ENCODE measurements around the gene MATN4. TPM values are rescaled to one million over a fixed set of nuclear protein-coding genes. Genes with fewer than 3 reads are reported as not detected.

MATN4 gene
- total and polyA plus RNA-seq, 2 of the 13 experiments (the other 11 are each of a cell fraction or from before 2014, with no cell fraction given): not detected

GRCh38 chr20:45338121-45339030 lies 30.3 kb upstream of the MATN4 start (continued):
- TF ChIP-seq TFDP1 (CRISPR knock-in tag; IDR thresholded peaks at IDR 0.05; ENCODE audit: borderline replicate concordance) (peak; percentile 30; the same call in 1 of the 2 replicates), FOXA3 (CRISPR knock-in tag; IDR thresholded peaks at IDR 0.05) (peak; percentile 87), MTERF4 (CRISPR knock-in tag; IDR thresholded peaks at IDR 0.05) (no peak), BCL3 (CRISPR knock-in tag; IDR thresholded peaks at IDR 0.05) (0 out of 2 replicates have a peak, but pooled peaks have one; percentile 75), POLR2AphosphoS2 (IDR thresholded peaks at IDR 0.05; ENCODE audit: low read depth, low read length) (no peak), CCAR2 (optimal IDR thresholded peaks at IDR 0.05; ENCODE audit: low read depth, low read length) (no peak), GLI4 (CRISPR knock-in tag; IDR thresholded peaks at IDR 0.05; ENCODE audit: borderline replicate concordance) (peak; percentile 72; the same call in 1 of the 2 replicates), ZNF124 (CRISPR knock-in tag; IDR thresholded peaks at IDR 0.05) (peak; percentile 5; the same call in 1 of the 2 replicates), CBX1 (IDR thresholded peaks at IDR 0.05; ENCODE audit: low read depth) (no peak), ZNF788 (CRISPR knock-in tag; IDR thresholded peaks at IDR 0.05; ENCODE audit: borderline replicate concordance) (peak; percentile 67; the same call in 1 of the 2 replicates), HNF4G (IDR thresholded peaks at IDR 0.05; ENCODE audit: borderline replicate concordance, low read depth, low read length) (peak; percentile 94), HNF4G (CRISPR knock-in tag; IDR thresholded peaks at IDR 0.05; ENCODE audit: borderline replicate concordance, low read depth) (peak; percentile 88), SP1 (IDR thresholded peaks at IDR 0.05) (no peak), SP1 (CRISPR knock-in tag; IDR thresholded peaks at IDR 0.05) (peak; percentile 18; the same call in 1 of the 2 replicates), ZSCAN5A (CRISPR knock-in tag; IDR thresholded peaks at IDR 0.05; ENCODE audit: borderline replicate concordance) (0 out of 2 replicates have a peak, but pooled peaks have one; percentile 0)
